HepG2 (cell line): ENCODE results near the gene C16orf87. TPM values are rescaled to one million over a fixed set of nuclear protein-coding genes. Genes with fewer than 3 reads are reported as not detected.

Experiments used
- ATAD3A ChIP-seq: sonication (generic); formaldehyde crosslinking; IDR thresholded peaks from 2 replicates; pipeline ENCODE4 v1.4.0; 2020; ENCODE audit warnings: missing genetic modification reagents
- DDIT3 ChIP-seq: sonication (generic); formaldehyde crosslinking; IDR thresholded peaks from 2 replicates; pipeline ENCODE4 v1.4.0; 2020; ENCODE audit warnings: mild to moderate bottlenecking, missing genetic modification reagents
- GABPA ChIP-seq, 2 experiments: IDR thresholded peaks; 2 replicates each; pipeline ENCODE4 v1.6.1; 2011 to 2016; ENCODE audit warnings: low read depth in 2 of 2, low read length in 1 of 2, missing biosample characterization in 1 of 2, missing genetic modification characterization in 1 of 2
- GABPB1 ChIP-seq: IDR thresholded peaks from 2 replicates; pipeline ENCODE4 v1.6.1; 2016; ENCODE audit warnings: mild to moderate bottlenecking, missing genetic modification reagents, moderate library complexity, missing compliant biosample characterization
- HMG20B ChIP-seq: conservative IDR thresholded peaks from 2 replicates; pipeline ENCODE4 v1.6.1; 2016; ENCODE audit warnings: missing genetic modification reagents, missing compliant biosample characterization
- MEF2D ChIP-seq: sonication (generic); formaldehyde crosslinking; IDR thresholded peaks from 2 replicates; pipeline ENCODE4 v1.5.1; 2020; ENCODE audit warnings: mild to moderate bottlenecking, missing genetic modification reagents
- TBL1XR1 ChIP-seq: fragments of 150-350 bp; IDR thresholded peaks from 2 replicates; pipeline ENCODE4 v1.6.1; 2014; ENCODE audit warnings: borderline replicate concordance, low read length; ENCODE audit not compliant: partially characterized antibody
- TBX2 ChIP-seq: sonication (generic); formaldehyde crosslinking; IDR thresholded peaks from 2 replicates; pipeline ENCODE4 v1.5.0; 2020; ENCODE audit warnings: missing genetic modification reagents, mild to moderate bottlenecking, borderline replicate concordance
- ZFP91 ChIP-seq: sonication (generic); formaldehyde crosslinking; IDR thresholded peaks from 2 replicates; pipeline ENCODE4 v1.9.0; 2022; ENCODE audit warnings: missing genetic modification reagents, mild to moderate bottlenecking, borderline replicate concordance
- ZNF317 ChIP-seq: sonication (generic); formaldehyde crosslinking; IDR thresholded peaks from 2 replicates; pipeline ENCODE4 v1.5.0; 2020; ENCODE audit warnings: mild to moderate bottlenecking, missing genetic modification reagents
- ZNF367 ChIP-seq: sonication (generic); formaldehyde crosslinking; IDR thresholded peaks from 2 replicates; pipeline ENCODE4 v1.4.0; 2020; ENCODE audit warnings: missing genetic modification reagents, borderline replicate concordance
- ZNF430 ChIP-seq: sonication (generic); formaldehyde crosslinking; IDR thresholded peaks from 2 replicates; pipeline ENCODE4 v1.9.0; 2021; ENCODE audit warnings: mild to moderate bottlenecking, missing genetic modification reagents
- ZNF564 ChIP-seq: sonication (generic); formaldehyde crosslinking; IDR thresholded peaks from 2 replicates; pipeline ENCODE4 v1.8.1; 2023; ENCODE audit warnings: mild to moderate bottlenecking, missing genetic modification reagents
- ZNF746 ChIP-seq: sonication (generic); formaldehyde crosslinking; IDR thresholded peaks from 2 replicates; pipeline ENCODE4 v1.8.0; 2022; ENCODE audit warnings: mild to moderate bottlenecking, missing genetic modification reagents
- ZNF878 ChIP-seq: sonication (generic); formaldehyde crosslinking; IDR thresholded peaks from 2 replicates; pipeline ENCODE4 v1.8.1; 2023; ENCODE audit warnings: mild to moderate bottlenecking, missing genetic modification reagents, moderate library complexity
- polyA plus RNA-seq, 8 experiments: library from polyadenylated mRNA; depleted of rRNA in 3 of 8; stranded (reverse) in 7 of 8; unstranded in 1 of 8; fragments of >200 nt; fragmentation: Illumina TruSeq in 4 of 8; extraction: Trizol in 4 of 8; gene quantifications; 2 replicates each; pipeline versions ENCODE4 v1.2.1 to v1.2.3, GENCODE V29; 2011 to 2016; ENCODE audit warnings: low read depth in 4 of 8, missing spikeins in 1 of 8, mixed read lengths in 1 of 8; ENCODE audit not compliant: insufficient read depth in 1 of 8
- total RNA-seq, 5 experiments: library from RNA; depleted of rRNA; stranded (reverse); fragments of >200 nt; fragmentation: Illumina TruSeq; extraction: Trizol; gene quantifications; 2 replicates each; pipeline ENCODE4 v1.2.3, GENCODE V29; 2016; ENCODE audit warnings: low read depth in 1 of 5
- TF ChIP-seq, protein P1 (sequence below): sonication (generic); formaldehyde crosslinking; IDR thresholded peaks from 2 replicates; pipeline ENCODE4 v1.4.0; 2020; ENCODE audit warnings: mild to moderate bottlenecking, missing genetic modification reagents
- TF ChIP-seq, protein P2 (sequence below): sonication (generic); formaldehyde crosslinking; IDR thresholded peaks from 2 replicates; pipeline ENCODE4 v1.5.1; 2020; ENCODE audit warnings: missing genetic modification reagents, mild to moderate bottlenecking, borderline replicate concordance

The C16orf87 gene
- total and polyA plus RNA-seq, 2 of the 13 experiments (the other 11 are each of a cell fraction or from before 2014, with no cell fraction given): 8.6 to 19.5 TPM

GRCh38 chr16:46832757-46833459 lies 1.9 kb upstream of the C16orf87 start (continued):
- TF ChIP-seq, protein P1, sequence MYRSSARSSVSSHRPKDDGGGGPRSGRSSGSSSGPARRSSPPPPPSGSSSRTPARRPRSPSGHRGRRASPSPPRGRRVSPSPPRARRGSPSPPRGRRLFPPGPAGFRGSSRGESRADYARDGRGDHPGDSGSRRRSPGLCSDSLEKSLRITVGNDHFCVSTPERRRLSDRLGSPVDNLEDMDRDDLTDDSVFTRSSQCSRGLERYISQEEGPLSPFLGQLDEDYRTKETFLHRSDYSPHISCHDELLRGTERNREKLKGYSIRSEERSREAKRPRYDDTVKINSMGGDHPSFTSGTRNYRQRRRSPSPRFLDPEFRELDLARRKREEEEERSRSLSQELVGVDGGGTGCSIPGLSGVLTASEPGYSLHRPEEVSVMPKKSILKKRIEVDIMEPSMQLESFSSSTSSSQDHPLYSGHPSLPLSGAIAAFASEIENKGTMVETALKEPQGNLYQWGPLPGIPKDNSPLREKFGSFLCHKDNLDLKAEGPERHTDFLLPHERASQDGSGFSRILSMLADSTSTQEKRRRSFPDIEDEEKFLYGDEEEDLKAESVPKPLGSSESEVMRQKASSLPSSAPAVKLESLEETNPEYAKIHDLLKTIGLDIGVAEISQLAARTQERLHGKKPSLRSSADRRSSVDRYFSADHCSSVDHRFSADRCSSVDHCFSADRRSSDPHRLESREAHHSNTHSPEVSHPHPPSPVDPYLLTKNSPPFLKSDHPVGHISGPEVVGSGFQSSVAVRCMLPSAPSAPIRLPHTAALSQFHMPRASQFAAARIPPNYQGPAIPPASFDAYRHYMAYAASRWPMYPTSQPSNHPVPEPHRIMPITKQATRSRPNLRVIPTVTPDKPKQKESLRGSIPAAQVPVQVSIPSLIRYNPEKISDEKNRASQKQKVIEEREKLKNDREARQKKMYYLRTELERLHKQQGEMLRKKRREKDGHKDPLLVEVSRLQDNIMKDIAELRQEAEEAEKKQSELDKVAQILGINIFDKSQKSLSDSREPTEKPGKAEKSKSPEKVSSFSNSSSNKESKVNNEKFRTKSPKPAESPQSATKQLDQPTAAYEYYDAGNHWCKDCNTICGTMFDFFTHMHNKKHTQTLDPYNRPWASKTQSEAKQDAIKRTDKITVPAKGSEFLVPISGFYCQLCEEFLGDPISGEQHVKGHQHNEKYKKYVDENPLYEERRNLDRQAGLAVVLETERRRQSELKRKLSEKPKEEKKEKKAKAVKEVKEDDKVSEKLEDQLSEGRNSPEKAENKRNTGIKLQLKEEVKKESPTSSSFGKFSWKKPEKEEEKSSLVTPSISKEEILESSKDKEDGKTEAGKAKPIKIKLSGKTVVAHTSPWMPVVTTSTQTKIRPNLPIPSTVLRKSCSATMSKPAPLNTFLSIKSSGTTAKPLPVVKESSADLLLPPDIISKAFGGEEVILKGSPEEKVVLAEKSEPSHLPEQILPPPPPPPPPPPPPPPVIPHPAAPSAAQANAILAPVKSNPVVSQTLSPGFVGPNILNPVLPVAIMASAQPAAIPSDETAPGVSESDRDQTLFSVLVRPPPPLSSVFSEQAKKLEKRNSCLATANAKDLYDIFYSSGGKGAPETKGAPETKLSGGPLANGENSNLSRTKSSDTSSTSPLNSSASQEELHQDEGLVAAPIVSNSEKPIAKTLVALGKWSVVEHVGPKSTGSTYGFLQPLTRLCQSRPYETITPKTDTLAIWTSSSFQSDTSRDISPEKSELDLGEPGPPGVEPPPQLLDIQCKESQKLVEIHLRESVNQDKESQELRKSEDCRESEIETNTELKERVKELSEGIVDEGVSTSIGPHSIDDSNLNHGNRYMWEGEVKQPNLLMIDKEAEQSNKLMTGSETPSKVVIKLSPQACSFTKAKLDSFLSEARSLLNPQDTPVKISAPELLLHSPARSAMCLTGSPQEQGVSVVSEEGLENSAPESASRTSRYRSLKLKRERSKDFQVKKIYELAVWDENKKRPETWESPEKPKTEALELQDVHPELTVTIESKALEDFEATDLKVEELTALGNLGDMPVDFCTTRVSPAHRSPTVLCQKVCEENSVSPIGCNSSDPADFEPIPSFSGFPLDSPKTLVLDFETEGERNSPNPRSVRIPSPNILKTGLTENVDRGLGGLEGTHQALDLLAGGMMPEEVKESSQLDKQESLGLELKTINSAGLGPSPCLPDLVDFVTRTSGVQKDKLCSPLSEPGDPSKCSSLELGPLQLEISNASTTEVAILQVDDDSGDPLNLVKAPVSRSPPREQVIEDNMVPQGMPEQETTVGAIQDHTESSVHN (CRISPR knock-in tag): no peak
- TF ChIP-seq MEF2D (CRISPR knock-in tag) (no peak), DDIT3 (CRISPR knock-in tag) (no peak), ATAD3A (CRISPR knock-in tag) (no peak), GABPB1 (CRISPR knock-in tag) (peak; percentile 44; the same call in 1 of the 2 replicates), ZNF430 (CRISPR knock-in tag) (no peak), TBL1XR1 (no peak), ZNF878 (CRISPR knock-in tag) (0 out of 2 replicates have a peak, but pooled peaks have one; percentile 36), TBX2 (CRISPR knock-in tag) (no peak), ZNF746 (CRISPR knock-in tag) (no peak), ZNF564 (no peak), ZNF367 (CRISPR knock-in tag) (no peak), ZFP91 (no peak), ZNF317 (CRISPR knock-in tag) (no peak), HMG20B (CRISPR knock-in tag) (no peak), GABPA (IDR thresholded peaks at IDR 0.05; ENCODE audit: low read depth, low read length) (no peak), GABPA (CRISPR knock-in tag; IDR thresholded peaks at IDR 0.05; ENCODE audit: low read depth) (no peak)
- TF ChIP-seq, protein P2, sequence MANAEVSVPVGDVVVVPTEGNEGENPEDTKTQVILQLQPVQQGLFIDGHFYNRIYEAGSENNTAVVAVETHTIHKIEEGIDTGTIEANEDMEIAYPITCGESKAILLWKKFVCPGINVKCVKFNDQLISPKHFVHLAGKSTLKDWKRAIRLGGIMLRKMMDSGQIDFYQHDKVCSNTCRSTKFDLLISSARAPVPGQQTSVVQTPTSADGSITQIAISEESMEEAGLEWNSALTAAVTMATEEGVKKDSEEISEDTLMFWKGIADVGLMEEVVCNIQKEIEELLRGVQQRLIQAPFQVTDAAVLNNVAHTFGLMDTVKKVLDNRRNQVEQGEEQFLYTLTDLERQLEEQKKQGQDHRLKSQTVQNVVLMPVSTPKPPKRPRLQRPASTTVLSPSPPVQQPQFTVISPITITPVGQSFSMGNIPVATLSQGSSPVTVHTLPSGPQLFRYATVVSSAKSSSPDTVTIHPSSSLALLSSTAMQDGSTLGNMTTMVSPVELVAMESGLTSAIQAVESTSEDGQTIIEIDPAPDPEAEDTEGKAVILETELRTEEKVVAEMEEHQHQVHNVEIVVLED (CRISPR knock-in tag): no peak
